ENCODE measurements around the gene GALNT12. TPM values are rescaled to one million over a fixed set of nuclear protein-coding genes. Genes with fewer than 3 reads are reported as not detected.

The GALNT12 gene
- total and polyA plus RNA-seq, 4 donors = 0.16 to 1.4 (median 0.25) TPM; not detected in 1

DNA sequence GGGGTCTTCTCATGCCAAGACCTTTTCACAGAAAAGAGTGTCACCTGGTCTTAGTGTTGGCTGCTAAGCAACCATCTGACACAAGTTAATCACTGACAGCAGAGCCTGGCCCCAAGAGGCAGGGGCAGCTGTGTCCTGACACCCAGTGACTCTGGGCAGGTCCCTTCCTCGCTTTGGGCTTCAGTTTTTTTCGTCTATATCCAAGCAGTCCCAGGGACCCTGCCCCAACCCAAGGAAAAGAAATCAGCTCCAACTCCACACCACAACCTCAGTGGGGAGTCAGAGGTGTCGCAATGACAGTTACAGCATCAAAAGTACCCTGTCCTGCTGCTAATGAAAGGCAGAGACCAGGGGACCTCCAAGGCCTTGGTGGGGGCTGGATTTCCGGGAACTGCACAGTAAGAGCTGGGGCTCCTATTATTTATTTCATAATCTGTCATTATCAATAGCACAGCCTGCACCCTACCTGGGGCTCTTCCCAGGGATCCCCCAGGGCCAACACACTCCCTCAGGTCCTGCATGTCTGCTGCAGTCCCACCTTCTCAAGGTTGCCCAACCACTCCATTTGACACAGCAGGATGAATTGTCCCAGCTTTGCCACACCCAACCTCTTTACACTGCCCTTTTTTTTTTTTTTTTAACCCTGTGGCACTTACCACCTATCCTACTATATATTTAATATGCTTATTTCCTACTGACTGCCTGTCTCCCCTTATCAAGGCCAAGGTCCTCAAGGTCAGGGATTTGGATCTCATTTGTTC lies 20.5 kb upstream of the GALNT12 start:
- no peak for DNase-seq (ENCODE audit: low spot score)

DNA sequence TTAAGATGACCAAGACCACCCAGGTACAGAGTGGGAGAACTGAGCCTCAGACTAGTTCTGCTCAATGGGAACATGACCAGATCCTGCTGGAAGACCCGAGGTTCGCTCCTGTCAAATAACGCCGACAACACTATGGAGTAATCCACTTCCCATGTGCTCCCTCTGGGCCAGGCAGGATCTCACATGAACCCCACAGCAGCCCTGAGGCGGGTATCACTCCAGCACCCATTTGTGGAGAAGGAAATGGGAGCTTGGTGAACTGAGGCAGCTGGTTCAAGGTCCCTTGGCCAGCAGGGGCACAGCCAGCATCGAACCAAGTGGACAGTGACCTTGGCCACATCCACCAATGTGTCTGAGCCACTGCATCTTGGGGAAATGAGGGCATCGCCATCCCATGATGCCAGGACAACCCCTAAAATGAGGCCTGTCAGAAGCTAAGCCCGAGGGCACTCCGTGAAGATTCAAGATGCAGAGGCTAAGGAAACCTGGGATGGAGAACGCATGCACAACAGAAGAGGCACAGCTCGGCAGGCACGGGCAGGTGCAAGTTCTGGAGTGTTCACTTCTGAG lies 19.6 kb upstream of the GALNT12 start:
- WGBS = 97% methylated on average over 12 of the region's 12 CpGs
- no peak for DNase-seq (ENCODE audit: low spot score)
- TF ChIP-seq YY1 (IDR thresholded peaks at IDR 0.05) = no peak
- no peak for TF ChIP-seq FOXA2 (IDR thresholded peaks at IDR 0.05)
- no peak for TF ChIP-seq SP1 (IDR thresholded peaks at IDR 0.05)
- no peak for TF ChIP-seq EGR1 (IDR thresholded peaks at IDR 0.05; ENCODE audit: low read depth in 2 of 2)
- TF ChIP-seq RXRA (IDR thresholded peaks at IDR 0.05) = no peak
- no peak for TF ChIP-seq HNF4A (conservative IDR thresholded peaks at IDR 0.05)
- TF ChIP-seq, protein P1, sequence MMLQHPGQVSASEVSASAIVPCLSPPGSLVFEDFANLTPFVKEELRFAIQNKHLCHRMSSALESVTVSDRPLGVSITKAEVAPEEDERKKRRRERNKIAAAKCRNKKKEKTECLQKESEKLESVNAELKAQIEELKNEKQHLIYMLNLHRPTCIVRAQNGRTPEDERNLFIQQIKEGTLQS (IDR thresholded peaks at IDR 0.05) = no peak
- TF ChIP-seq HNF4G (IDR thresholded peaks at IDR 0.05) = no peak
- no peak for TF ChIP-seq TAF1 (conservative IDR thresholded peaks at IDR 0.05)
- TF ChIP-seq, protein P2, sequence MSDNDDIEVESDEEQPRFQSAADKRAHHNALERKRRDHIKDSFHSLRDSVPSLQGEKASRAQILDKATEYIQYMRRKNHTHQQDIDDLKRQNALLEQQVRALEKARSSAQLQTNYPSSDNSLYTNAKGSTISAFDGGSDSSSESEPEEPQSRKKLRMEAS (IDR thresholded peaks at IDR 0.05) = no peak
- TF ChIP-seq JUND (IDR thresholded peaks at IDR 0.05) = no peak
- TF ChIP-seq FOXA1 (IDR thresholded peaks at IDR 0.05) = no peak
- TF ChIP-seq NR2F2 (IDR thresholded peaks at IDR 0.05) = no peak
- TF ChIP-seq RAD21 (IDR thresholded peaks at IDR 0.05) = no peak
- TF ChIP-seq, protein P3, sequence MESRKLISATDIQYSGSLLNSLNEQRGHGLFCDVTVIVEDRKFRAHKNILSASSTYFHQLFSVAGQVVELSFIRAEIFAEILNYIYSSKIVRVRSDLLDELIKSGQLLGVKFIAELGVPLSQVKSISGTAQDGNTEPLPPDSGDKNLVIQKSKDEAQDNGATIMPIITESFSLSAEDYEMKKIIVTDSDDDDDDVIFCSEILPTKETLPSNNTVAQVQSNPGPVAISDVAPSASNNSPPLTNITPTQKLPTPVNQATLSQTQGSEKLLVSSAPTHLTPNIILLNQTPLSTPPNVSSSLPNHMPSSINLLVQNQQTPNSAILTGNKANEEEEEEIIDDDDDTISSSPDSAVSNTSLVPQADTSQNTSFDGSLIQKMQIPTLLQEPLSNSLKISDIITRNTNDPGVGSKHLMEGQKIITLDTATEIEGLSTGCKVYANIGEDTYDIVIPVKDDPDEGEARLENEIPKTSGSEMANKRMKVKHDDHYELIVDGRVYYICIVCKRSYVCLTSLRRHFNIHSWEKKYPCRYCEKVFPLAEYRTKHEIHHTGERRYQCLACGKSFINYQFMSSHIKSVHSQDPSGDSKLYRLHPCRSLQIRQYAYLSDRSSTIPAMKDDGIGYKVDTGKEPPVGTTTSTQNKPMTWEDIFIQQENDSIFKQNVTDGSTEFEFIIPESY (IDR thresholded peaks at IDR 0.05) = no peak

More for the DNA sequence above, 20.5 kb upstream of the GALNT12 start:
- Histone ChIP-seq H3K4me1 (ENCODE audit: control insufficient read depth in 4 of 4, insufficient read depth in 4 of 4, low read length in 3 of 4) (no peaks in the 10 kb centered on the region), H3K27ac (ENCODE audit: low read depth in 1 of 2, low read length in 2 of 2) (no peak overlapping the region), H3K9me3 (ENCODE audit: control insufficient read depth in 4 of 4, low read length in 3 of 4) (no peaks in the 10 kb centered on the region), H3K36me3 (ENCODE audit: control insufficient read depth in 4 of 4, insufficient read depth in 3 of 4, low read depth in 1 of 4, low read length in 3 of 4) (peaks cover 0 to 2% (median 0%) of the 10 kb centered on the region in 4 donors), H3K27me3 (ENCODE audit: control insufficient read depth in 4 of 4, insufficient read depth in 4 of 4, low read length in 3 of 4) (no peaks in the 10 kb centered on the region), H3K4me3 (ENCODE audit: low read depth in 1 of 3, low read length in 3 of 3) (no peak overlapping the region), H3K9ac (ENCODE audit: low read depth in 1 of 2, low read length in 2 of 2) (no peak overlapping the region)
- TF ChIP-seq GABPA (IDR thresholded peaks at IDR 0.05 in 1 of 2, conservative IDR thresholded peaks at IDR 0.05 in 1 of 2) = no peak
- TF ChIP-seq FOXA2 (IDR thresholded peaks at IDR 0.05) = no peak
- TF ChIP-seq, protein P1 (IDR thresholded peaks at IDR 0.05) = no peak
- TF ChIP-seq HNF4G (IDR thresholded peaks at IDR 0.05) = no peak
- no peak for TF ChIP-seq EGR1 (IDR thresholded peaks at IDR 0.05; ENCODE audit: low read depth in 2 of 2)
- TF ChIP-seq HNF4A (conservative IDR thresholded peaks at IDR 0.05) = no peak
- TF ChIP-seq, protein P4, sequence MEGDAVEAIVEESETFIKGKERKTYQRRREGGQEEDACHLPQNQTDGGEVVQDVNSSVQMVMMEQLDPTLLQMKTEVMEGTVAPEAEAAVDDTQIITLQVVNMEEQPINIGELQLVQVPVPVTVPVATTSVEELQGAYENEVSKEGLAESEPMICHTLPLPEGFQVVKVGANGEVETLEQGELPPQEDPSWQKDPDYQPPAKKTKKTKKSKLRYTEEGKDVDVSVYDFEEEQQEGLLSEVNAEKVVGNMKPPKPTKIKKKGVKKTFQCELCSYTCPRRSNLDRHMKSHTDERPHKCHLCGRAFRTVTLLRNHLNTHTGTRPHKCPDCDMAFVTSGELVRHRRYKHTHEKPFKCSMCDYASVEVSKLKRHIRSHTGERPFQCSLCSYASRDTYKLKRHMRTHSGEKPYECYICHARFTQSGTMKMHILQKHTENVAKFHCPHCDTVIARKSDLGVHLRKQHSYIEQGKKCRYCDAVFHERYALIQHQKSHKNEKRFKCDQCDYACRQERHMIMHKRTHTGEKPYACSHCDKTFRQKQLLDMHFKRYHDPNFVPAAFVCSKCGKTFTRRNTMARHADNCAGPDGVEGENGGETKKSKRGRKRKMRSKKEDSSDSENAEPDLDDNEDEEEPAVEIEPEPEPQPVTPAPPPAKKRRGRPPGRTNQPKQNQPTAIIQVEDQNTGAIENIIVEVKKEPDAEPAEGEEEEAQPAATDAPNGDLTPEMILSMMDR (IDR thresholded peaks at IDR 0.05; ENCODE audit: low read depth, low read length, missing input control) = no peak
- TF ChIP-seq TAF1 (conservative IDR thresholded peaks at IDR 0.05) = no peak
- TF ChIP-seq FOXA1 (IDR thresholded peaks at IDR 0.05) = no peak
- TF ChIP-seq, protein P5, sequence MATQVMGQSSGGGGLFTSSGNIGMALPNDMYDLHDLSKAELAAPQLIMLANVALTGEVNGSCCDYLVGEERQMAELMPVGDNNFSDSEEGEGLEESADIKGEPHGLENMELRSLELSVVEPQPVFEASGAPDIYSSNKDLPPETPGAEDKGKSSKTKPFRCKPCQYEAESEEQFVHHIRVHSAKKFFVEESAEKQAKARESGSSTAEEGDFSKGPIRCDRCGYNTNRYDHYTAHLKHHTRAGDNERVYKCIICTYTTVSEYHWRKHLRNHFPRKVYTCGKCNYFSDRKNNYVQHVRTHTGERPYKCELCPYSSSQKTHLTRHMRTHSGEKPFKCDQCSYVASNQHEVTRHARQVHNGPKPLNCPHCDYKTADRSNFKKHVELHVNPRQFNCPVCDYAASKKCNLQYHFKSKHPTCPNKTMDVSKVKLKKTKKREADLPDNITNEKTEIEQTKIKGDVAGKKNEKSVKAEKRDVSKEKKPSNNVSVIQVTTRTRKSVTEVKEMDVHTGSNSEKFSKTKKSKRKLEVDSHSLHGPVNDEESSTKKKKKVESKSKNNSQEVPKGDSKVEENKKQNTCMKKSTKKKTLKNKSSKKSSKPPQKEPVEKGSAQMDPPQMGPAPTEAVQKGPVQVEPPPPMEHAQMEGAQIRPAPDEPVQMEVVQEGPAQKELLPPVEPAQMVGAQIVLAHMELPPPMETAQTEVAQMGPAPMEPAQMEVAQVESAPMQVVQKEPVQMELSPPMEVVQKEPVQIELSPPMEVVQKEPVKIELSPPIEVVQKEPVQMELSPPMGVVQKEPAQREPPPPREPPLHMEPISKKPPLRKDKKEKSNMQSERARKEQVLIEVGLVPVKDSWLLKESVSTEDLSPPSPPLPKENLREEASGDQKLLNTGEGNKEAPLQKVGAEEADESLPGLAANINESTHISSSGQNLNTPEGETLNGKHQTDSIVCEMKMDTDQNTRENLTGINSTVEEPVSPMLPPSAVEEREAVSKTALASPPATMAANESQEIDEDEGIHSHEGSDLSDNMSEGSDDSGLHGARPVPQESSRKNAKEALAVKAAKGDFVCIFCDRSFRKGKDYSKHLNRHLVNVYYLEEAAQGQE (IDR thresholded peaks at IDR 0.05) = no peak
- no peak for TF ChIP-seq RXRA (IDR thresholded peaks at IDR 0.05)
- no peak for TF ChIP-seq YY1 (IDR thresholded peaks at IDR 0.05)
- 92% methylated on average over 4 of the region's 4 CpGs for WGBS

More for the DNA sequence above, 19.6 kb upstream of the GALNT12 start:
- Histone ChIP-seq H3K4me1 (ENCODE audit: control insufficient read depth in 4 of 4, insufficient read depth in 4 of 4, low read length in 3 of 4) (no peaks in the 10 kb centered on the region), H3K4me3 (ENCODE audit: low read depth in 1 of 3, low read length in 3 of 3) (no peak overlapping the region), H3K9ac (ENCODE audit: low read depth in 1 of 2, low read length in 2 of 2) (no peak overlapping the region), H3K27me3 (ENCODE audit: control insufficient read depth in 4 of 4, insufficient read depth in 4 of 4, low read length in 3 of 4) (no peaks in the 10 kb centered on the region), H3K36me3 (ENCODE audit: control insufficient read depth in 4 of 4, insufficient read depth in 3 of 4, low read depth in 1 of 4, low read length in 3 of 4) (no peaks in the 10 kb centered on the region), H3K27ac (ENCODE audit: low read depth in 1 of 2, low read length in 2 of 2) (no peak overlapping the region), H3K9me3 (ENCODE audit: control insufficient read depth in 4 of 4, low read length in 3 of 4) (no peaks in the 10 kb centered on the region)
